Measurements from ENCODE around the gene PRKAG1.

Gene PRKAG1

DNA sequence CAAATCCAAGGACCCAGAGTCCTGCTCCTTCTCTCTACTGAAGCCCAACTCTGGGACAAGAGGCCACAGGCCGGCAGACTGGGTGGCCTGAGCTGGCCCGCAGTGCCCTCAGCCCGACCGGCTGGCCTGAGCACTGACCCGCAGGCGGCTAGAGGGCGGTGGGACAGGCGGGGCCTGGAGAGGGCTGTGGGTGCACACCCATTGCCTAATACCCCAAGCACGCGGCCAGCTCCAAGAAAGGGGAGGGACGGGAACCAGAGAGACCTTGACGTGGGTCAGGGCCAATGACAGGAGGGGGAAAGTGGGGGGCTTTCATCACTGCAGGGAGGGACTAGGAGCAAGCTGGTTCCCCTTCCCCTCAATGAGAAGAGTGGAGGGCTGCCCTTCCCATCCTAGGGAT is 45.0 kb downstream of the PRKAG1 start:
- DNase-seq (ENCODE audit: low read depth): no peak
- in situ Hi-C loops (cut with HindIII; ENCODE audit: low sequenced_read_pairs): no loop called here
- TF ChIP-seq, protein P1, sequence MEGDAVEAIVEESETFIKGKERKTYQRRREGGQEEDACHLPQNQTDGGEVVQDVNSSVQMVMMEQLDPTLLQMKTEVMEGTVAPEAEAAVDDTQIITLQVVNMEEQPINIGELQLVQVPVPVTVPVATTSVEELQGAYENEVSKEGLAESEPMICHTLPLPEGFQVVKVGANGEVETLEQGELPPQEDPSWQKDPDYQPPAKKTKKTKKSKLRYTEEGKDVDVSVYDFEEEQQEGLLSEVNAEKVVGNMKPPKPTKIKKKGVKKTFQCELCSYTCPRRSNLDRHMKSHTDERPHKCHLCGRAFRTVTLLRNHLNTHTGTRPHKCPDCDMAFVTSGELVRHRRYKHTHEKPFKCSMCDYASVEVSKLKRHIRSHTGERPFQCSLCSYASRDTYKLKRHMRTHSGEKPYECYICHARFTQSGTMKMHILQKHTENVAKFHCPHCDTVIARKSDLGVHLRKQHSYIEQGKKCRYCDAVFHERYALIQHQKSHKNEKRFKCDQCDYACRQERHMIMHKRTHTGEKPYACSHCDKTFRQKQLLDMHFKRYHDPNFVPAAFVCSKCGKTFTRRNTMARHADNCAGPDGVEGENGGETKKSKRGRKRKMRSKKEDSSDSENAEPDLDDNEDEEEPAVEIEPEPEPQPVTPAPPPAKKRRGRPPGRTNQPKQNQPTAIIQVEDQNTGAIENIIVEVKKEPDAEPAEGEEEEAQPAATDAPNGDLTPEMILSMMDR (IDR thresholded peaks at IDR 0.05; ENCODE audit: low read depth, low read length, missing control alignments): no peak
- no peak overlapping the region for H3K4me3 ChIP-seq (ENCODE audit: low read depth, low read length)

DNA sequence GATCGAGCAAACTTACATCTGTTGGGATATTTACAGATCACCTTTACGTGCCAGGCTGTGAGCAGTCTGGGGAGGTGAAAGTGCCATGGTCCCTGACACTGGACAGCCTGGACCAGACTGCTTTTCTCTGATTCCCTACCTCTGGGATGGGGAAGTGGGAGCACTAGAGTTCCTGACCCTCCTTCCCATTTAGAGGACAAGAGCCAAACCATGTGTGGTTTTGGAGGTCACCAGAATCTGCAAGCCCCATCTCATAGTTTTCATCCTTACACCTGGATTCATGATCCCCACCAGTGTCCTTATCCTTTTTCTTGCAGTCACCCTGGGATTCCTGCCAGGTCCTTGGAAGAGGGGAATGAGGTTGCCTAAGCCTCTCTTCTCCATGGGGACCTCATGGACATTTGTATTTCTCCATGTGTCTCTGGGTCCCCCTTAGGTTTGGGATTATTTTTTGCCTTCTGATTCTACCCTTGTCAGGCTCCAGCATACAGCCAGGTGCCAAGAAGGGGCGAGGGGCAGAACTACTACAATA is 45.6 kb downstream of the PRKAG1 start:
- H3K4me3 ChIP-seq (ENCODE audit: low read depth, low read length): no peak overlapping the region
- TF ChIP-seq, protein P1 (IDR thresholded peaks at IDR 0.05; ENCODE audit: low read depth, low read length, missing control alignments): no peak
- DNase-seq (ENCODE audit: low read depth): no peak
- in situ Hi-C loops (cut with HindIII; ENCODE audit: low sequenced_read_pairs): no loop called here

GRCh38 chr12:48972213-48972951 is 46.2 kb downstream of the PRKAG1 start:
- DNase-seq (ENCODE audit: low read depth): no peak
- no peak overlapping the region for H3K4me3 ChIP-seq (ENCODE audit: low read depth, low read length)
- TF ChIP-seq, protein P1 (IDR thresholded peaks at IDR 0.05; ENCODE audit: low read depth, low read length, missing control alignments): no peak
- in situ Hi-C loops (cut with HindIII; ENCODE audit: low sequenced_read_pairs): no loop called here

- no peak overlapping the region for H3K4me3 ChIP-seq (ENCODE audit: low read depth, low read length)
- DNase-seq (ENCODE audit: low read depth): no peak
- TF ChIP-seq, protein P1 (IDR thresholded peaks at IDR 0.05; ENCODE audit: low read depth, low read length, missing control alignments): no peak
- in situ Hi-C loops (cut with HindIII; ENCODE audit: low sequenced_read_pairs): no loop called here
These were observed 47.8 kb downstream of the PRKAG1 start for GRCh38 chr12:48970702-48971334.

- TF ChIP-seq, protein P1 (IDR thresholded peaks at IDR 0.05; ENCODE audit: low read depth, low read length, missing control alignments): no peak
- H3K4me3 ChIP-seq (ENCODE audit: low read depth, low read length): no peak overlapping the region
- no peak for DNase-seq (ENCODE audit: low read depth)
- in situ Hi-C loops (cut with HindIII; ENCODE audit: low sequenced_read_pairs): no loop called here
These were observed 48.5 kb downstream of the PRKAG1 start for GRCh38 chr12:48969833-48970701.

- H3K4me3 ChIP-seq (ENCODE audit: low read depth, low read length): no peak overlapping the region
- TF ChIP-seq, protein P1 (IDR thresholded peaks at IDR 0.05; ENCODE audit: low read depth, low read length, missing control alignments): no peak
- in situ Hi-C loops (cut with HindIII; ENCODE audit: low sequenced_read_pairs): no loop called here
- DNase-seq (ENCODE audit: low read depth): no peak
These were observed 49.3 kb downstream of the PRKAG1 start for GRCh38 chr12:48969160-48969771.

Data from astrocyte of the cerebellum (primary cell).